GM18909 (cell line): ENCODE results near the gene PWWP2A.
"Not testable (repeated sequence)": the region's sequence is repeated elsewhere in the genome, so short reads cannot be mapped to it uniquely, and the experiment has no call there.

ENCODE experiments used
- ATAC-seq: cut with Tn5 transposase; IDR thresholded peaks from one replicate; pipeline ENCODE4 v1.9.1; 2021; ENCODE audit warnings: mild to moderate bottlenecking; ENCODE audit not compliant: unreplicated experiment, poor library complexity

PWWP2A gene

GRCh38 chr5:160079753-160080152 is 39.5 kb downstream of the PWWP2A start:
- ATAC-seq, result no peak

- no peak for ATAC-seq
Observed at GRCh38 chr5:160076997-160077396, 42.3 kb downstream of the PWWP2A start.

- ATAC-seq, result no peak
Observed at GRCh38 chr5:160075073-160075472, 44.2 kb downstream of the PWWP2A start.

GRCh38 chr5:160071916-160072315 is 47.3 kb downstream of the PWWP2A start:
- ATAC-seq, result no peak

- no peak for ATAC-seq
Observed at GRCh38 chr5:160071516-160071915, 47.7 kb downstream of the PWWP2A start.

GRCh38 chr5:160069120-160069519 is 50.1 kb downstream of the PWWP2A start:
- not testable (repeated sequence) for ATAC-seq

- ATAC-seq, result no peak
Observed at GRCh38 chr5:160064995-160065614, 54.1 kb downstream of the PWWP2A start.

- ATAC-seq, result no peak
Observed at GRCh38 chr5:160064417-160064810, 54.8 kb downstream of the PWWP2A start.

GRCh38 chr5:160061770-160062169 is 57.5 kb downstream of the PWWP2A start:
- ATAC-seq, result no peak

GRCh38 chr5:160060001-160060400 is 59.2 kb downstream of the PWWP2A start:
- no peak for ATAC-seq

GRCh38 chr5:160057256-160057655 is 62.0 kb downstream of the PWWP2A start:
- ATAC-seq, result no peak

GRCh38 chr5:160054831-160055230 is 64.4 kb downstream of the PWWP2A start:
- no peak for ATAC-seq

- no peak for ATAC-seq
Observed at GRCh38 chr5:160054047-160054446, 65.2 kb downstream of the PWWP2A start.

GRCh38 chr5:160049099-160049498 is 70.2 kb downstream of the PWWP2A start:
- ATAC-seq, result no peak

GRCh38 chr5:160048131-160048530 is 71.1 kb downstream of the PWWP2A start:
- no peak for ATAC-seq

- ATAC-seq, result no peak
Observed at GRCh38 chr5:160047423-160047822, 71.8 kb downstream of the PWWP2A start.

- ATAC-seq, result no peak
Observed at GRCh38 chr5:160044967-160045366, 74.3 kb downstream of the PWWP2A start.

GRCh38 chr5:160044391-160044804 is 74.9 kb downstream of the PWWP2A start:
- no peak for ATAC-seq

GRCh38 chr5:160042671-160043070 is 76.6 kb downstream of the PWWP2A start:
- no peak for ATAC-seq
